CD4-positive, alpha-beta memory T cell (primary cell): ENCODE data around the gene FOXN1. TPM values are rescaled to one million over a fixed set of nuclear protein-coding genes. Genes with fewer than 3 reads are reported as not detected.

Experiments
- CTCF ChIA-PET: fragments of 350-600 bp; sonication (Branson Sonifier 250); formaldehyde crosslinking; loops from one replicate; lab custom pipeline; 2021; ENCODE audit warnings: inconsistent platforms; ENCODE audit not compliant: partially characterized antibody; lab: Charles Lee
- POLR2A ChIA-PET: fragments of 350-600 bp; sonication (Branson Sonifier 250); formaldehyde crosslinking; loops from one replicate; lab custom pipeline; 2021; ENCODE audit not compliant: partially characterized antibody; lab: Charles Lee
- DNase-seq, 5 donors: peaks; one replicate each; pipeline versions ENCODE4 v3.0.0 to v3.0.0-alpha.2; 2020 to 2022; ENCODE audit warnings: mixed read lengths in 1 of 5
- H3K27ac ChIP-seq: one replicate; pipeline ENCODE4 v1.7.0; 2013; ENCODE audit warnings: low read depth, low read length
- H3K27me3 ChIP-seq: 2 replicates; pipeline ENCODE4 v1.7.0; 2013; ENCODE audit warnings: mild to moderate bottlenecking, low read length, moderate library complexity; ENCODE audit not compliant: insufficient read depth
- H3K36me3 ChIP-seq: 2 replicates; pipeline ENCODE4 v1.7.0; 2013; ENCODE audit warnings: mild to moderate bottlenecking, low read length, moderate library complexity; ENCODE audit not compliant: insufficient read depth
- H3K4me1 ChIP-seq: 2 replicates; pipeline ENCODE4 v1.7.0; 2013; ENCODE audit warnings: mild to moderate bottlenecking, low read length, moderate library complexity; ENCODE audit not compliant: insufficient read depth
- H3K4me3 ChIP-seq, 2 donors: one replicate each; pipeline ENCODE4 v1.7.0; 2013; ENCODE audit warnings: low read length in 2 of 2, mild to moderate bottlenecking in 1 of 2
- H3K9me3 ChIP-seq, 2 donors: one replicate each; pipeline ENCODE4 v1.7.0; 2013; ENCODE audit warnings: low read length in 2 of 2, control low read depth in 1 of 2; ENCODE audit not compliant: control insufficient read depth in 1 of 2
- H3K27ac Mint-ChIP-seq, 7 donors: one replicate each; pipeline ENCODE4 v1.8.0; 2020 to 2021; ENCODE audit warnings: mixed read lengths in 7 of 7, mild to moderate bottlenecking in 6 of 7, inconsistent platforms in 3 of 7, moderate library complexity in 3 of 7
- H3K27me3 Mint-ChIP-seq, 2 donors: one replicate each; pipeline ENCODE4 v1.8.0; 2020 to 2021; ENCODE audit warnings: mixed read lengths in 2 of 2
- H3K36me3 Mint-ChIP-seq, 2 donors: one replicate each; pipeline ENCODE4 v1.8.0; 2020 to 2021; ENCODE audit warnings: mixed read lengths in 2 of 2, inconsistent platforms in 1 of 2, mild to moderate bottlenecking in 1 of 2
- H3K4me1 Mint-ChIP-seq, 4 donors: one replicate each; pipeline ENCODE4 v1.8.0; 2020 to 2021; ENCODE audit warnings: mixed read lengths in 4 of 4, mild to moderate bottlenecking in 1 of 4
- H3K4me3 Mint-ChIP-seq, 8 donors: one replicate each; pipeline ENCODE4 v1.8.0; 2020 to 2021; ENCODE audit warnings: mixed read lengths in 8 of 8, mild to moderate bottlenecking in 7 of 8, moderate library complexity in 6 of 8, inconsistent platforms in 3 of 8
- H3K9me3 Mint-ChIP-seq, 8 donors: one replicate each; pipeline ENCODE4 v1.8.0; 2020 to 2021; ENCODE audit warnings: mixed read lengths in 8 of 8, mild to moderate bottlenecking in 5 of 8, inconsistent platforms in 3 of 8, moderate library complexity in 1 of 8
- intact Hi-C: fragments of 100-400 bp; cut with micrococcal nuclease; formaldehyde crosslinking; loops from one replicate; pipeline ENCODE4 v1.15.1; 2023
- polyA plus RNA-seq, 2 donors: library from polyadenylated mRNA; unstranded; fragments of 300-500 nt; fragmentation: Illumina TruSeq; gene quantifications; one replicate each; pipeline ENCODE4 v1.2.3, GENCODE V29; 2021
- total RNA-seq, 2 experiments: library from RNA; stranded (reverse); gene quantifications; one replicate each; pipeline ENCODE4 v1.2.3, GENCODE V29; 2021

The FOXN1 gene
- total and polyA plus RNA-seq, 4 experiments from 2014 or later: not detected

- Histone ChIP-seq H3K27me3 (no peaks in the 10 kb centered on the region), H3K4me3 (no peak overlapping the region), H3K36me3 (peaks cover 10% of the 10 kb centered on the region), H3K27ac (peak overlapping the region; percentile 84), H3K4me1 (peaks cover 45% of the 10 kb centered on the region), H3K9me3 (no peaks in the 10 kb centered on the region)
- intact Hi-C loops: loop anchor here (1.0 kb wide), 3 partner anchors 51 to 65 kb away; partner anchors contain the start of gene SPAG5
- POLR2A ChIA-PET: interaction anchor here (1.6 to 5.9 kb wide), 4 partner anchors 23 to 114 kb away, joined by 3 to 48 read pairs (median 32); partner anchors contain the start of genes ALDOC, PIGS, SDF2 and SPAG5
- CTCF ChIA-PET: interaction anchor here (1.0 to 4.7 kb wide), 8 partner anchors 8 to 128 kb away, joined by 3 to 36 read pairs (median 8); partner anchors contain the start of genes PIGS and RSKR
- peaks cover 4 to 16% of the 10 kb centered on the region in 2 donors for H3K36me3 Mint-ChIP-seq
- H3K4me1 Mint-ChIP-seq: peaks cover 42 to 55% (median 46%) of the 10 kb centered on the region in 4 donors
- H3K27me3 Mint-ChIP-seq: no peaks in the 10 kb centered on the region
- peak overlapping the region; percentile 94 to 98 (median 96) for H3K27ac Mint-ChIP-seq
- peak; percentile 36 to 55 (median 40) for DNase-seq
- H3K9me3 Mint-ChIP-seq: no peaks in the 10 kb centered on the region
- H3K4me3 Mint-ChIP-seq: peak overlapping the region in 6 of 8 donors; percentile 5 to 85 (median 28)
Observed at GRCh38 chr17:28547623-28548416, 41.7 kb downstream of the FOXN1 start.

GRCh38 chr17:28548417-28549130 lies 42.4 kb downstream of the FOXN1 start:
- DNase-seq: no peak
- Mint-ChIP-seq H3K4me3 (peak overlapping the region in 4 of 8 donors; percentile 13 to 85 (median 59)), H3K27ac (peak overlapping the region; percentile 94 to 98 (median 96)), H3K9me3 (no peaks in the 10 kb centered on the region), H3K36me3 (peaks cover 7 to 21% of the 10 kb centered on the region in 2 donors), H3K27me3 (no peaks in the 10 kb centered on the region), H3K4me1 (peaks cover 42 to 62% (median 50%) of the 10 kb centered on the region in 4 donors)
- intact Hi-C loops: loop anchor here (1.0 kb wide), 3 partner anchors 51 to 65 kb away; partner anchors contain the start of gene SPAG5
- Histone ChIP-seq H3K9me3 (no peaks in the 10 kb centered on the region), H3K4me3 (no peak overlapping the region), H3K27ac (peak overlapping the region; percentile 84), H3K4me1 (peaks cover 48% of the 10 kb centered on the region), H3K27me3 (no peaks in the 10 kb centered on the region), H3K36me3 (peaks cover 12% of the 10 kb centered on the region)
- CTCF ChIA-PET: interaction anchor here (1.0 to 4.7 kb wide), 8 partner anchors 9 to 63 kb away, joined by 3 to 36 read pairs (median 8); partner anchors contain the start of genes PIGS and RSKR
- POLR2A ChIA-PET: interaction anchor here (1.6 to 5.9 kb wide), 4 partner anchors 22 to 113 kb away, joined by 3 to 48 read pairs (median 32); partner anchors contain the start of genes ALDOC, PIGS, SDF2 and SPAG5

- Mint-ChIP-seq H3K4me3 (peak overlapping the region; percentile 0 to 98 (median 56)), H3K4me1 (peaks cover 42 to 62% (median 50%) of the 10 kb centered on the region in 4 donors), H3K27ac (peak overlapping the region; percentile 94 to 98 (median 96)), H3K27me3 (no peaks in the 10 kb centered on the region), H3K9me3 (no peaks in the 10 kb centered on the region), H3K36me3 (peaks cover 13 to 30% of the 10 kb centered on the region in 2 donors)
- H3K36me3 ChIP-seq: peaks cover 21% of the 10 kb centered on the region
- peak overlapping the region; percentile 84 for H3K27ac ChIP-seq
- DNase-seq: peak; percentile 70 to 91 (median 79)
- H3K9me3 ChIP-seq: no peaks in the 10 kb centered on the region
- ChIA-PET CTCF (interaction anchor here (1.0 to 4.7 kb wide), 10 partner anchors 10 to 62 kb away, joined by 3 to 36 read pairs (median 4); partner anchors contain the start of genes PIGS and RSKR), POLR2A (interaction anchor here (4.5 to 5.9 kb wide), 3 partner anchors 21 to 49 kb away, joined by 20 to 48 read pairs (median 43); partner anchors contain the start of genes ALDOC, PIGS and SPAG5)
- H3K27me3 ChIP-seq: no peaks in the 10 kb centered on the region
- H3K4me1 ChIP-seq: peaks cover 48% of the 10 kb centered on the region
- no peak overlapping the region for H3K4me3 ChIP-seq
- intact Hi-C loops: no loop called here
Observed at GRCh38 chr17:28549236-28550132, 43.3 kb downstream of the FOXN1 start.

- H3K36me3 ChIP-seq: peaks cover 33% of the 10 kb centered on the region
- ChIA-PET POLR2A (interaction anchor here (1.3 to 5.9 kb wide), 4 partner anchors 20 to 48 kb away, joined by 4 to 48 read pairs (median 32); partner anchors contain the start of genes ALDOC, PIGS and SPAG5), CTCF (interaction anchor here (1.4 to 4.7 kb wide), 2 partner anchors 20 to 60 kb away, joined by 11 to 36 read pairs; partner anchors contain the start of genes PIGS and RSKR)
- H3K9me3 Mint-ChIP-seq: no peaks in the 10 kb centered on the region
- intact Hi-C loops: no loop called here
- peak overlapping the region in 7 of 8 donors; percentile 57 to 98 (median 91) for H3K4me3 Mint-ChIP-seq
- H3K36me3 Mint-ChIP-seq: peaks cover 12 to 44% of the 10 kb centered on the region in 2 donors
- peaks cover 48% of the 10 kb centered on the region for H3K4me1 ChIP-seq
- H3K4me1 Mint-ChIP-seq: peaks cover 41 to 58% (median 48%) of the 10 kb centered on the region in 4 donors
- H3K4me3 ChIP-seq: no peak overlapping the region
- no peaks in the 10 kb centered on the region for H3K9me3 ChIP-seq
- H3K27ac Mint-ChIP-seq: peak overlapping the region; percentile 94 to 98 (median 96)
- DNase-seq: no peak
- H3K27me3 ChIP-seq: no peaks in the 10 kb centered on the region
- peak overlapping the region; percentile 84 for H3K27ac ChIP-seq
- H3K27me3 Mint-ChIP-seq: no peaks in the 10 kb centered on the region
Observed at GRCh38 chr17:28550858-28551257, 44.7 kb downstream of the FOXN1 start.

GRCh38 chr17:28551421-28552175 lies 45.5 kb downstream of the FOXN1 start:
- H3K4me3 ChIP-seq: peak overlapping the region; percentile 29 to 66

More at GRCh38 chr17:28551421-28552175, 45.5 kb downstream of the FOXN1 start:
- ChIA-PET POLR2A (interaction anchor here (1.0 to 5.9 kb wide), 4 partner anchors 19 to 47 kb away, joined by 4 to 48 read pairs (median 25); partner anchors contain the start of genes ALDOC, PIGS and SPAG5), CTCF (interaction anchor here (1.4 kb wide), 1 partner anchor 19 kb away, joined by 11 read pairs; the partner anchor contains the start of gene PIGS)
- peaks cover 41 to 56% (median 48%) of the 10 kb centered on the region in 4 donors for H3K4me1 Mint-ChIP-seq
- DNase-seq: no peak
- Histone ChIP-seq H3K36me3 (peaks cover 37% of the 10 kb centered on the region), H3K27ac (peak overlapping the region; percentile 84), H3K4me1 (peaks cover 48% of the 10 kb centered on the region), H3K27me3 (no peaks in the 10 kb centered on the region), H3K9me3 (no peaks in the 10 kb centered on the region)
- peak overlapping the region; percentile 94 to 98 (median 96) for H3K27ac Mint-ChIP-seq
- intact Hi-C loops: loop anchor here (1.0 kb wide), 3 partner anchors 20 to 57 kb away; partner anchors contain the start of genes PIGS and SPAG5
- no peaks in the 10 kb centered on the region for H3K27me3 Mint-ChIP-seq
- H3K9me3 Mint-ChIP-seq: no peaks in the 10 kb centered on the region
- peak overlapping the region; percentile 86 to 98 (median 92) for H3K4me3 Mint-ChIP-seq
- H3K36me3 Mint-ChIP-seq: peaks cover 19 to 51% of the 10 kb centered on the region in 2 donors
